ENCODE data around the gene CAPN13. TPM values are rescaled to one million over a fixed set of nuclear protein-coding genes. Genes with fewer than 3 reads are reported as not detected.

CAPN13 gene
- not detected for total RNA-seq

GRCh38 chr2:30807249-30807648 lies at the start of gene CAPN13:
Gene CAPN13 (minus strand): TSS chr2:30807446. CDS start chr2:30787325, 20,121 bp downstream.

Small RNA genes lying within 50 kb of the gene (small RNA-seq; reads per million reads assigned to genes)
- gene AC092569.1 = 0 reads per million in 2 donors

Data from melanocyte of skin (primary cell).